ENCODE data around the gene PIANP. TPM values are rescaled to one million over a fixed set of nuclear protein-coding genes. Genes with fewer than 3 reads are reported as not detected.

Gene PIANP
- total RNA-seq, 2 experiments from 2014 or later: not detected

DNA sequence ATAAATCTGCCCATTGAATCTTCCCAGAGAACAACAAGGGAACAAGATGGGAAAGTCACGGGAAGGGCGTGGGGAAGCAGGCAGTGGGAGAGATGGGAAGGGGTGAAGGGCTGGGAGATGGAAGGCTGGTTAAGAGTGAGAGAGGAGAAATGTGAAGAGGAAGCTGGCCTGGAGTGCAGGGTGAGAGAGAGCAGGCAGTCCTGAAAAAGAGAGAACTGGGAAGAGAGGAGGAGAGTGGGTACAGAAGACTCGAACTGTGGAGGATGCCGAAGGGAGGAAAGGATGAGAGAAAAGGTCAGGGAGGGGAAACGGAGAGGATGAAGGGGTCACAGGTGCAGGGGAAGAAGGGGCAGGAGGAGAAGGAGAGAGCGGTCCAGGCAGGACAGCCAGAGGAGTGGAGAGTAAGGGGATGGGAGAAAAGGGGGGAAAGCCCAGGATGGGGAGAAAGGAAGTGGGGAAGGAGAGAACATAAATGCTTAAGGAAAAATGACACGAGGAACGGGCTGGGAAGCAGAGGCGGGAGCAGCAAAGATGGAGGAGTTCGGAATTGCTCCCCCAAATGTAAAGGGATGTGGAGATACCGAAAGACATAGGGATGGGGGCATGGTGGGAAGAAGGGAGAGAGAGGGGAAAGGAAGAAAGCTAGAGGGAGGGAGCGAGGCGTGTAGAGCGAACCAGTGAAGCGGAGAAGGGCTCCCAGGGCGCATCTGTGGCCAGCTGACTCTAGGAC lies 1.2 kb downstream of the PIANP start:
- no peaks in the 10 kb centered on the region for H3K9me3 Mint-ChIP-seq (ENCODE audit: low read depth)
- H3K4me3 Mint-ChIP-seq: peak overlapping the region; percentile 32
- H3K36me3 Mint-ChIP-seq: peaks cover 4% of the 10 kb centered on the region
- H3K4me1 Mint-ChIP-seq: peaks cover 19% of the 10 kb centered on the region
- no peak overlapping the region for H3K27ac Mint-ChIP-seq
- CTCF ChIA-PET: interaction anchor here (1.5 to 1.7 kb wide), 2 partner anchors 81 to 147 kb away, joined by 3 to 4 read pairs; no protein-coding TSS in a partner anchor
- DNase-seq (no peak), ATAC-seq (no peak)
- H3K27me3 Mint-ChIP-seq: peaks cover 58% of the 10 kb centered on the region

DNA sequence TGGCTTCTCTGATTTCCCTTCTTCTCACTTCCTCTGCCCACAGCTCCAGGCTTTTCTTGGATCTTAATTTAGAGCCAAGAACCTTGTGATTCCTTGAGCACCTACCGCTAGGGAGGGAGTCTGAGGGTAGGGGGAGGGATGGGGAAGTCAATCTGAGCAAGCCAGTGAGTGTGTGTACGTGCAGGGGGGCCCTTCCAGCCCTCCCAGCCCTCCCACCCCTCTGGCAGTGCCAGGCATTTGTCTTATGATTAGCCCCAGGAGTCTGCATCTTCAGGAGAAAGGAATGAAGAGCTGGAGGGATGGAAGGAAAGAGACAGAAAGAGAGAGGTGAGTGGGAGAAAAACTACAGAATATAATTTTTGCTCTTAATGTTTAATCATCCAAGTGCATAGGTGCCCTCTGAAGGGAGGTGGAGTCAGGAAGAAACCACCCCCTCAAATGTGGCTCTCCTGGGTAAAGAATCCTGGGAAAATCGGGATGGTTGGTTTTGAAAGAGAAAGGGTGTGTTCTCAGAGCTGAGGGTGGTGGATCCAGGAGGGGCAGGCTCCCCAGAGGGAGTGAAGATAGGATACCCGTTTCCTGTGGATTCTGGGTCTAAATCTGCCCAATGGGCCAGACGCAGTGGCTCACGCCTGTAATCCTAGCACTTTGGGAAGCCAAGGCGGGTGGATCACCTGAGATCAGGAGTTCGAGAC lies 2.1 kb downstream of the PIANP start:
- Mint-ChIP-seq H3K36me3 (peaks cover 4% of the 10 kb centered on the region), H3K4me3 (no peak overlapping the region), H3K4me1 (peaks cover 18% of the 10 kb centered on the region), H3K9me3 (ENCODE audit: low read depth) (no peaks in the 10 kb centered on the region), H3K27me3 (peaks cover 50% of the 10 kb centered on the region), H3K27ac (no peak overlapping the region)
- no peak for DNase-seq
- CTCF ChIA-PET: interaction anchor here (0.6 to 1.7 kb wide), 7 partner anchors 9 to 146 kb away, joined by 3 to 4 read pairs (median 4); no protein-coding TSS in a partner anchor
- no peak for ATAC-seq

DNA sequence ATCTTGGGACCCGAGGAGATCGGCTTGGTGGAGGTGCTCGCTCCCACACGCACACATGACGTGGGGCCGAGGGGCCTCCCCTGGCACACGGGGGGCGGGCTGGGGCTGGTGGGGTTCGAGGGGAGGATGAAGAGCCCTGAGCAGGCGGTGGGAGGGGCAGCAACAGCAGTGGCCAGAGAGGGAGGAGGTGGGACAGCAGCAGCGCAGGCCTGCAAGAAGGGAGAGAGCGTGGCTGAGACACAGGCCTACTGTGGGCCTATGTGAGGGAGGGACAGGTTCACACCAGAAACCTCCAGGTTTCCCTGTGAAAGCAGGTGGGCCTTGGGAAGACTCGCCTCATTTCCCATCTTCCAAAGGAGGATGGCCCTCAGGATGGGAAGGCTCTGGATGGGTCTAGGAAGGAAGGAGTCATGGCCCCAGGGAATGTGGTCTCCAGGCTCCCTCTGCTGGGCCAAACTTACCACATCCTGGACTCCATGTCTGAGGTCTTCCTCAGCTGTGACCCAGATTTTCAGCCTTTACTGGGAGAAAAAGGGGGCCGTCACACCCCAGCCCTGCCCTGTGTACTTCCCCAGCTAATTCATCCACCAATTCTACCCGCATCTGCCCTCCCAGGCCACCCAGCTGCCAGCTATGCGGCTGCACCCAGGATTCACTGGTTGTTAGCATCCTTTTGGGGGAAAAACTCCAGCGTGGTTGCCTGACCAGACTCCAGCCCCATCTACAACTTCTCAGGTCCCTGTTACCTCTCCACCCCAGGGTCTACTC lies 2.8 kb downstream of the PIANP start:
- DNase-seq (peak; percentile 54), ATAC-seq (peak; percentile 43)
- CTCF ChIA-PET: interaction anchor here (0.6 to 1.7 kb wide), 9 partner anchors 10 to 146 kb away, joined by 3 to 5 read pairs (median 4); no protein-coding TSS in a partner anchor
- Mint-ChIP-seq H3K9me3 (ENCODE audit: low read depth) (no peaks in the 10 kb centered on the region), H3K27ac (no peak overlapping the region), H3K4me3 (no peak overlapping the region), H3K27me3 (peaks cover 42% of the 10 kb centered on the region), H3K36me3 (peaks cover 4% of the 10 kb centered on the region), H3K4me1 (peaks cover 16% of the 10 kb centered on the region)

DNA sequence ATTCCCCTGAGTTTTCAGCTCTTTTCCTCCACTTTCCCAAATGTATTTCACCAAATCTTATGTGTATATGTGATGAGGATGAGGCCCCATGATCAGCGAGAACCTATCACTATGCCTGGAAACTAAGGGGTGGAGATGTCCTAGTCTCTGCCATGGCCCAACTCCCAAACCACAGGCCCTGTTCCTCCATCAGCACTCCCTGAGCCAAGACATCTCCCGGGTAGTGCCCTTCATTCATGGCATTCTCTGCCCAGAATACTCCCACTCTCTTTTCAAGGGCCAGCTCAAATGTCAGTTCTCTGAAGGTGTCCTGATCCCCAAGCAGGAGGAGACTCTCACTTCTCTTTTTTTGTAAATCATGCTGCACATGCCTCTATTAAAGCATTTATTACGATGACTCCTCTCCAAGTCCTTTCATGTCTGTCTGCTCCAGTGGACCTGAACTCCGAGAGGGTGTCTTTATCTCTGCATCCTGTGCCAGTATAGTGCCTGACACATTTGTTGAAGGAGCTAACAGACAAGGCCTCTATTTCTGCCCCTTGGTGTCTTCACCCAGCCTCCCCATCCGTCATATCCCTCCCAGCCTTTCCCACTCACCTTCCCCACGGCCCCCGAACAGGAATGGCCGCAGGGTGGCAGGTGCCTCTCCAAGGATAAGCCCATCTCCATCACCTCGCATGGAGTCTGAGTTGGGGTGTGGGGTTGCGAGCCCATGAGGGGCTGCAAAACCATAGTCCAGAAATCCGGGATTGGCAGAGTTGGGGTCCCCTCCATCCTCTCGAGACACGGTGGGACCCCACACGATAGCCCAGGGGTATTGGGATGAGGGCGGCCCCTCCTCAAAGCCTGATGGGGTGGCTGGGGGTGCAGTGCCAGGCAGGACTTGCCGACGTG lies 3.7 kb downstream of the PIANP start:
- CTCF ChIA-PET: interaction anchor here (0.6 to 1.7 kb wide), 6 partner anchors 8 to 176 kb away, joined by 3 to 5 read pairs (median 3); partner anchors contain the start of gene SPSB2
- Mint-ChIP-seq H3K36me3 (peaks cover 4% of the 10 kb centered on the region), H3K27me3 (peaks cover 35% of the 10 kb centered on the region), H3K9me3 (ENCODE audit: low read depth) (no peaks in the 10 kb centered on the region), H3K27ac (no peak overlapping the region), H3K4me3 (no peak overlapping the region), H3K4me1 (peaks cover 18% of the 10 kb centered on the region)
- no peak for DNase-seq
- ATAC-seq: no peak

DNA sequence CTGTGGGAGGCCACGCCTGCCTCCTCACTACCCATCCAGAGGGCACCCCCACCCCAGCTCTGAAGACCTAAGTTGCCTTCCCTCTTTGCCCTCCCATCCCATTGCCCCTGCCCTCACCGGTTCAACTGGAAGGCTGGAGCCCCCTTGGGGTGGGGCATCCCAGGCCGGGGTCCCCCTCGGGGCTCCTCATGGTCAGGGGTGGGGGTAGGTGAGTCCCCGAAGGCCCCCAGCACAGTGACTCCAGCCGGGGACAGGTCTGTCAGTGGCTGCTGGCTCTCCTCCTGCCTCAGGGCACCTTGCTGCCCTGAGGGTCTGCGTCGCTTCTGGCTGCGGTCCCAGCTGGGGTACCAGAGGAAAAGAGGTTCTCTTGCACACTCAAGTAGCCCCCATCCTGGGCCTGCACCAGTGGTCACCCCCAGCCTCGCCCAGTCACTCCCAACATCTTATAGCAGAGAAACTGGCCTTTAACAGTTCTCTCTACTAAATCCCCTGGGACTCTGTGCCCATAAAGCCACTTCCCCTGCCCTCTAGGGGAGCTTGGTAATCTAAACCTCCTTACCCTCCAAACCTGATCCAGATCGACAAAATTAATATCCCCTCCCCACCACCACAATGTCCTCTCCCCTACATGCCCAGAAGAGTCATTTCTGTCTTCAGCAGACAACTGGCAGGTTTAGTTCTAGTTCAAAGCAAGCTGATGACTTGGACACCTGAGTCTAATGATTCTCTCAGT lies 5.1 kb downstream of the PIANP start:
- CTCF ChIA-PET: interaction anchor here (1.2 to 1.7 kb wide), 3 partner anchors 74 to 177 kb away, joined by 3 to 5 read pairs (median 3); partner anchors contain the start of gene SPSB2
- H3K27ac Mint-ChIP-seq: no peak overlapping the region
- H3K4me1 Mint-ChIP-seq: peaks cover 15% of the 10 kb centered on the region
- no peaks in the 10 kb centered on the region for H3K9me3 Mint-ChIP-seq (ENCODE audit: low read depth)
- no peak for ATAC-seq
- H3K36me3 Mint-ChIP-seq: peaks cover 1% of the 10 kb centered on the region
- H3K4me3 Mint-ChIP-seq: no peak overlapping the region
- peaks cover 22% of the 10 kb centered on the region for H3K27me3 Mint-ChIP-seq
- DNase-seq: no peak

DNA sequence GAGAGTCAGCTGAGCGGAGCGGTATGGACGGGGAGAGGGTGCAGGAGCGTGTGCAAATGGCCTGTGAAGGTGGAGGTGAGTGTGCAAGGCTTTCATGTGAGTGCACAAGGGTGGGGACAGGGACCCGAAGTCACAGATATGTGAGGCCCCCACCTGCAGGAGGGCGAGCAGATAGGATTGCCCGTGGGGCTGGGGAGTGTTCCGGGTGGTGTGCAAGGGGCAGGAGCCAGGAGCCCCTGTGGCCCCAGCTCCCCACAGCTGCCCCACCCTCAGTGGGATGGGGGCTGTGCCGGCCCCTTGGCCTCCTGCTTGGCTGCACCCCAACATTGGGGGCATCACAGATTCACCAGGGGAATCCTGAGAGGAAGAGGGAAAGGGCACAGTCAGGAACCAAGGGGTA lies 5.9 kb downstream of the PIANP start:
- DNase-seq: no peak
- peaks cover 17% of the 10 kb centered on the region for H3K4me1 Mint-ChIP-seq
- peaks cover 21% of the 10 kb centered on the region for H3K27me3 Mint-ChIP-seq
- no peak overlapping the region for H3K4me3 Mint-ChIP-seq
- peaks cover 1% of the 10 kb centered on the region for H3K36me3 Mint-ChIP-seq
- no peak overlapping the region for H3K27ac Mint-ChIP-seq
- ATAC-seq: no peak
- CTCF ChIA-PET: no interaction called here
- H3K9me3 Mint-ChIP-seq (ENCODE audit: low read depth): no peaks in the 10 kb centered on the region

DNA sequence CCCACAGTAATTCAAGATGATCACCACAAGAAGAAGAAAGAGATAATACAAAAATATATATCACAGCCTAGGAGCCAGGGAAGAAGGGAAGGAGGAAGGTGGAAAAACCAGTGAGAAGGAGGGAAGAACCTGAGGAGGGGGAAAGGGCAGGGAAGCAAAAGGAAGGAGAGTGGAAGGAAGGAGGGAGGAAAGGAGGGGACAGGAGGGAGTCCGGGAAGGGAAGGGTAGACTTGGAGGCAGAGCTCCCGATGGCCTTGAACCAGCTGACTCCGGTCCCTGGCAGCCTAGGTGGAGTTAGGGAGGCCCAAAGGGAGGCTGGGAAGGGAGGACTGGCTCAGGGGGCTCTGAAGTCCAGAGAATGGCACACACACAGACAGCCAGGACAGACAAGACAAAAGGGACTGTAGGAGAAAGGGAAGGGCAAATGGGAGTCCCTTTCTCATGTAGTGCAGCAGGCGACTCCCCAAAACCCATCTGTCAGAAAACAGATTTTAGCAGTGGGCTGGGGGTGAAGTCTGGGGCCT lies 6.7 kb downstream of the PIANP start:
- no peak for ATAC-seq
- Mint-ChIP-seq H3K4me3 (no peak overlapping the region), H3K27ac (no peak overlapping the region), H3K36me3 (no peaks in the 10 kb centered on the region), H3K9me3 (ENCODE audit: low read depth) (no peaks in the 10 kb centered on the region), H3K27me3 (peaks cover 13% of the 10 kb centered on the region), H3K4me1 (peaks cover 12% of the 10 kb centered on the region)
- no peak for DNase-seq
- CTCF ChIA-PET: no interaction called here

DNA sequence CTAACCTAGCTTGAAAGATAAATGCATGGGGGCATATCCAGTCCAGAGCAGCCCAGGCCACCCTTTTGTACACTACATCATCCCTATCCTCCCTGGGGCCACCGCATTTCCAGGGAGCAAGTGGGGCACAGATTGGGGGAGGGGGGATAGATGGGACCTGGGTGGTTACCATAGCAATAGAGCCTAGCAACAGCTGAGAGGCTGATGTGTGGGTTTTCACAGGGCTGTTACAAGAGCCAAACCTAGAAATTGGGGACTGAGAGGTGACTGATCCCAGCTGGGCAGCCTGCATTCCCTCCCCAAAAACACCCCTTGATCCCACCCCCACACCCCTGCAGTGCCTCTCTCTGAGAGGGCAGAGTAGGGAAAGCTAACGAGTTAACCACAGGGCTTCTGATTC lies 7.7 kb downstream of the PIANP start:
- Mint-ChIP-seq H3K36me3 (peaks cover 5% of the 10 kb centered on the region), H3K4me1 (peaks cover 13% of the 10 kb centered on the region), H3K27ac (no peak overlapping the region), H3K9me3 (ENCODE audit: low read depth) (no peaks in the 10 kb centered on the region), H3K4me3 (no peak overlapping the region), H3K27me3 (peaks cover 4% of the 10 kb centered on the region)
- no peak for DNase-seq
- no peak for ATAC-seq
- CTCF ChIA-PET: interaction anchor here (0.7 to 1.5 kb wide), 3 partner anchors 12 to 86 kb away, joined by 3 read pairs; no protein-coding TSS in a partner anchor

DNA sequence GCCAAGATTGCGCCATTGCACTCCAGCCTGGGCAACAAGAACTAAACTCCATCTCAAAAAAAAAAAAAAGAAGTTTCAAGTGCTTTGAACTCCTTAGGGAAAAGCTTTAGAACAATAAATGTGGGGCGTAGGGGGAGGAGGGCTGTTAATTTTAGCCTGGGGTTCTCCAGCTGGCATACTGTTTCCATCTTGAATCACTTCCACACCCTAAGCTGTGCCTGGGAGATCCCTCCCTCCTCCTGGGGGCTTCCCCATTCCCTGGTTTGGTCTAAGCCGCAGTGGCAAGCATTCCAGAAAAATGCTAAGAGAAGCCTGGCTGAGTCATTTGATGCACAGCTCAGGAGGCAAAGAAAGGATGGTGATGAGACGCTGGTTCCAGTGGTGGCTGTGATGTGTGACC lies 9.1 kb downstream of the PIANP start:
- H3K27me3 Mint-ChIP-seq: no peaks in the 10 kb centered on the region
- peaks cover 26% of the 10 kb centered on the region for H3K4me1 Mint-ChIP-seq
- ATAC-seq (no peak), DNase-seq (no peak)
- CTCF ChIA-PET: interaction anchor here (1.0 to 1.5 kb wide), 5 partner anchors 10 to 87 kb away, joined by 3 to 8 read pairs (median 3); partner anchors contain the start of gene PTMS
- H3K27ac Mint-ChIP-seq: no peak overlapping the region
- no peaks in the 10 kb centered on the region for H3K9me3 Mint-ChIP-seq (ENCODE audit: low read depth)
- H3K4me3 Mint-ChIP-seq: no peak overlapping the region
- peaks cover 16% of the 10 kb centered on the region for H3K36me3 Mint-ChIP-seq

DNA sequence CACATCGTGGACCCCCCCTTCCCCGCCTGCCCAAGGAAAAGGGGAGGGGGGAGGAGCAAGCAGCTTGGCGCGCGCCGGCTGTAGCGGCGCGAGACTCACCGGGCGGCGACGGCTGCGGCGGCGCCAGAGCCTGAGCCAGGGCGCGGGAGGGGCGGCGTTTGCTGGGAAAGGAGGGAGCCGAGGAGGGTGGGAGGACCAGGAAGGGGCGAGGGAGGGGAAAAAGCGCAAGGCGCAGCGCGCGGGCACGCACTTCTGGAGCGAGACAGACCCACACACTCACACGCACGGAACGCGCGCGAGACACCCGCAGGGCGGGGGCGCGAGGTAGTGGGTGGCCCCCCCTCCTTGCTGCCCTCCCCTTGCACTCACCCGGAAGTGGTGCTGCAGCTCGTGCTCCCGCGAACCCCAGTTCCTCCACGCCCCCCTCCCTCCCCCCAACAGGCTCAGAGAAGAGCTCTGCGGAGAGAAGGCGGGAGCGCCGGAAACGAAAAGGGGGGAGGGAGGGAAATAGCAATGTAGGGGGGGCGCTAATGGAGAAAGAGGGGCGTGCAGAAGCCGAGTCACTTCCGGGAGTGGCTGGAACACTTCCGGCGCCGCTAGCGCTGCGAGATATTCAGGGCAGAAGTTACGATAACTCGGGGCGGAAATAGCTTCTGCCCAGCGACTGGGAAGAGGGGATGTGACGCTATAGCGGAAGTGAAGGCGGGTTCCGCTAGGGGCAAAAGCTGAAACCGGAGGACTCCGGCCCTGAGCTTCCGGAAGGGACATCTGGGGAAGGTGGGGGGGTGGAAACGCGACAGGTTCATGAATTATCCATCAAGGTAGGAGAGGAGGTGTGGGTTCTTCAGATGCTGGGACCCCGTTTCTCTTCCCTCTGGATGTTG lies 11.4 kb downstream of the PIANP start, which contains the start of gene ZNF384:
ZNF384 (minus strand) TSS at position 377 of the 884 bp plus-strand sequence. CDS start 9,855 bp downstream, outside the sequence.
- no peaks in the 10 kb centered on the region for H3K27me3 Mint-ChIP-seq
- no peaks in the 10 kb centered on the region for H3K9me3 Mint-ChIP-seq (ENCODE audit: low read depth)
- DNase-seq (peak; percentile 99), ATAC-seq (peak; percentile 84)
- CTCF ChIA-PET: interaction anchor here (0.7 to 2.1 kb wide), 25 partner anchors 21 to 419 kb away, joined by 3 to 18 read pairs (median 4); partner anchors contain the start of genes CDCA3, COPS7A, LPAR5 and MLF2
- H3K27ac Mint-ChIP-seq: peak within 1 kb of the TSS; percentile 96
- peaks cover 44% of the 10 kb centered on the region for H3K4me1 Mint-ChIP-seq
- peaks cover 29% of the 10 kb centered on the region for H3K36me3 Mint-ChIP-seq
- H3K4me3 Mint-ChIP-seq: peak within 1 kb of the TSS; percentile 96

DNA sequence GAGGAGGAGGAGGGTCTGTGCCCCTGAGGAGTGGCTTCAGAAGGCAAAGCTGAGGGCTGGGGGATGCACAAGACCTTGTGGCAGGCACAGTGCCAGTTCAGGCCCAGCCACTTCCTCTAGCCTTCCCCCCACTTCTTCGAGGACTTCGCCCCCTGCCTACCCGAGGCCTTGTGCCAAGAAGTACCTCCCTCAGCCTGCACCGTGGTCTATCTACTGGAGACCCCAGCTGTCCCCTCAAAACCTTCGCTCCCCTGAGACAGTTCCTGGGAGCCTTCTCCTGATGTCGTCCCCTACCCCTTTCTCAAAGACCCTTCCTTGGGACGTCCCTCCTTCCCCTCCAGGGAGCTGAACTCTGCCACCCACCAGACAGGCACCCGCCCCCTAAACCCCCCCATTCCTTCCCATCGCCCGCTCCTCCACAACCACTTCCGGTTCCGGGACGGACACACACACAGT lies 12.0 kb downstream of the PIANP start:
- DNase-seq (peak; percentile 75), ATAC-seq (peak; percentile 11)
- H3K4me3 Mint-ChIP-seq: peak overlapping the region; percentile 96
- peaks cover 32% of the 10 kb centered on the region for H3K36me3 Mint-ChIP-seq
- peaks cover 46% of the 10 kb centered on the region for H3K4me1 Mint-ChIP-seq
- H3K9me3 Mint-ChIP-seq (ENCODE audit: low read depth): no peaks in the 10 kb centered on the region
- peak overlapping the region; percentile 96 for H3K27ac Mint-ChIP-seq
- H3K27me3 Mint-ChIP-seq: no peaks in the 10 kb centered on the region
- CTCF ChIA-PET: interaction anchor here (0.7 to 2.1 kb wide), 19 partner anchors 23 to 243 kb away, joined by 3 to 18 read pairs (median 4); partner anchors contain the start of genes COPS7A, LPAR5, MLF2 and P3H3
